T-helper 1 cell (primary cell): ENCODE data around the gene CEP170B.

Experiments
- DNase-seq, 5 donors: peaks; one replicate each; pipeline ENCODE4 v3.0.0-alpha.2; 2012 to 2020

CEP170B gene

GRCh38 chr14:104932676-104933631 lies 67.9 kb downstream of the CEP170B start:
- peak; percentile 57 to 77 (median 74) for DNase-seq

GRCh38 chr14:104933746-104934733 lies 69.0 kb downstream of the CEP170B start:
- DNase-seq = peak in 1 of 5 donors; percentile 11

GRCh38 chr14:104935026-104935650 lies 70.1 kb downstream of the CEP170B start:
- DNase-seq = no peak

GRCh38 chr14:104935955-104936354 lies 70.9 kb downstream of the CEP170B start:
- DNase-seq = no peak

- no peak for DNase-seq
Measured at GRCh38 chr14:104936361-104937155, 71.5 kb downstream of the CEP170B start.

- DNase-seq = no peak
Measured at GRCh38 chr14:104937161-104937560, 72.1 kb downstream of the CEP170B start.

- no peak for DNase-seq
Measured at GRCh38 chr14:104937694-104938365, 72.8 kb downstream of the CEP170B start.

GRCh38 chr14:104938436-104938835 lies 73.4 kb downstream of the CEP170B start:
- DNase-seq = no peak

- DNase-seq = no peak
Measured at GRCh38 chr14:104938960-104939359, 73.9 kb downstream of the CEP170B start.

GRCh38 chr14:104939666-104940410 lies 74.8 kb downstream of the CEP170B start:
- peak in 1 of 5 donors; percentile 8 for DNase-seq

GRCh38 chr14:104940526-104941150 lies 75.6 kb downstream of the CEP170B start:
- peak in 1 of 5 donors; percentile 10 for DNase-seq

- DNase-seq = peak in 2 of 5 donors; percentile 1 to 8
Measured at GRCh38 chr14:104941508-104942365, 76.7 kb downstream of the CEP170B start.

GRCh38 chr14:104942586-104942985 lies 77.5 kb downstream of the CEP170B start:
- DNase-seq = no peak

- DNase-seq = peak in 1 of 5 donors; percentile 2
Measured at GRCh38 chr14:104943216-104944015, 78.3 kb downstream of the CEP170B start.

GRCh38 chr14:104944016-104944308 lies 78.9 kb downstream of the CEP170B start:
- peak in 1 of 5 donors; percentile 3 for DNase-seq

GRCh38 chr14:104944436-104945205 lies 79.6 kb downstream of the CEP170B start:
- peak in 2 of 5 donors; percentile 2 to 5 for DNase-seq

GRCh38 chr14:104945266-104945665 lies 80.2 kb downstream of the CEP170B start:
- peak in 1 of 5 donors; percentile 1 for DNase-seq
